GM23338 (cell line): ENCODE data around the gene PAX6. TPM values are rescaled to one million over a fixed set of nuclear protein-coding genes. Genes with fewer than 3 reads are reported as not detected.

Source experiments
- ATAC-seq: fragments of 200-7000 bp; cut with Tn5 transposase; 3 replicates; pipeline ENCODE4 v1.9.1; 2020
- DNase-seq: peaks from one replicate; pipeline ENCODE4 v3.0.0-alpha.2; 2015; ENCODE audit warnings: low spot score
- H2AFZ ChIP-seq: fragments of 200-600 bp; sonication (generic); 2 replicates; pipeline ENCODE4 v1.8.0; 2016; ENCODE audit warnings: antibody characterized with exemption, mild to moderate bottlenecking, moderate library complexity
- H3F3A ChIP-seq: fragments of 200-600 bp; sonication (generic); replicated peaks from 2 replicates; pipeline ENCODE4 v1.8.0; 2017; ENCODE audit warnings: antibody characterized with exemption, mixed run types, low read depth
- H3K27ac ChIP-seq: fragments of 200-600 bp; sonication (generic); 2 replicates; pipeline ENCODE4 v1.6.1; 2016; ENCODE audit warnings: low read depth
- H3K27me3 ChIP-seq: fragments of 200-600 bp; sonication (generic); 2 replicates; pipeline ENCODE4 v1.8.0; 2016; ENCODE audit warnings: mild to moderate bottlenecking, mixed run types, moderate library complexity; ENCODE audit not compliant: insufficient read depth
- H3K36me3 ChIP-seq: fragments of 200-600 bp; sonication (generic); 2 replicates; pipeline ENCODE4 v1.8.0; 2016; ENCODE audit warnings: mild to moderate bottlenecking; ENCODE audit not compliant: insufficient read depth
- H3K4me1 ChIP-seq: fragments of 200-600 bp; sonication (generic); 2 replicates; pipeline ENCODE4 v1.8.0; 2016; ENCODE audit warnings: mild to moderate bottlenecking, moderate library complexity; ENCODE audit not compliant: insufficient read depth
- H3K4me2 ChIP-seq: fragments of 200-600 bp; sonication (generic); 2 replicates; pipeline ENCODE4 v1.7.1; 2017; ENCODE audit warnings: mixed run types
- H3K4me3 ChIP-seq: fragments of 200-600 bp; sonication (generic); 2 replicates; pipeline ENCODE4 v1.6.1; 2016; ENCODE audit warnings: mixed run types
- H3K79me2 ChIP-seq: fragments of 200-600 bp; sonication (generic); replicated peaks from 2 replicates; pipeline ENCODE4 v1.8.0; 2017; ENCODE audit warnings: mild to moderate bottlenecking; ENCODE audit not compliant: insufficient read depth
- H3K9me2 ChIP-seq: fragments of 200-600 bp; sonication (generic); 2 replicates; pipeline ENCODE4 v1.8.0; 2017; ENCODE audit not compliant: insufficient read depth
- H4K20me1 ChIP-seq: fragments of 200-600 bp; sonication (generic); replicated peaks from 2 replicates; pipeline ENCODE4 v1.8.0; 2017; ENCODE audit warnings: mild to moderate bottlenecking; ENCODE audit not compliant: insufficient read depth
- H3K27ac Mint-ChIP-seq: 2 replicates; pipeline ENCODE4 v1.8.0; 2020; ENCODE audit warnings: inconsistent platforms, mild to moderate bottlenecking, moderate library complexity, mixed read lengths
- H3K27me3 Mint-ChIP-seq: 3 replicates; pipeline ENCODE4 v1.8.0; 2022; ENCODE audit warnings: low read depth, mild to moderate bottlenecking, moderate library complexity, mixed read lengths, inconsistent platforms; ENCODE audit not compliant: insufficient read depth, poor library complexity
- H3K36me3 Mint-ChIP-seq: 3 replicates; pipeline ENCODE4 v1.8.0; 2021; ENCODE audit warnings: low read depth, mild to moderate bottlenecking, inconsistent platforms, moderate library complexity, mixed read lengths
- H3K4me1 Mint-ChIP-seq: 3 replicates; pipeline ENCODE4 v1.8.0; 2020; ENCODE audit warnings: mild to moderate bottlenecking, inconsistent platforms, mixed read lengths
- H3K4me3 Mint-ChIP-seq: 3 replicates; pipeline ENCODE4 v1.8.0; 2021; ENCODE audit warnings: moderate library complexity, mild to moderate bottlenecking, inconsistent platforms, mixed read lengths
- H3K9me3 Mint-ChIP-seq: 3 replicates; pipeline ENCODE4 v1.8.0; 2020; ENCODE audit warnings: moderate library complexity, mild to moderate bottlenecking, inconsistent platforms, mixed read lengths
- CREB1 ChIP-seq: fragments of 250-450 bp; sonication (Bioruptor Pico); IDR thresholded peaks from 2 replicates; pipeline ENCODE4 v1.5.0; 2020; ENCODE audit warnings: low read depth, mild to moderate bottlenecking, moderate library complexity
- EZH2 ChIP-seq: fragments of 200-600 bp; sonication (generic); IDR thresholded peaks from one replicate; pipeline ENCODE4 v1.8.0; 2017; ENCODE audit warnings: antibody characterized with exemption, mild to moderate bottlenecking, low read depth; ENCODE audit not compliant: unreplicated experiment
- EZH2phosphoT487 ChIP-seq: fragments of 200-600 bp; sonication (generic); IDR thresholded peaks from one replicate; pipeline ENCODE4 v1.8.1; 2018; ENCODE audit warnings: antibody characterized with exemption; ENCODE audit not compliant: unreplicated experiment
- JUNB ChIP-seq: IDR thresholded peaks from one replicate; pipeline ENCODE4 v1.6.1; 2016; ENCODE audit warnings: antibody characterized with exemption; ENCODE audit not compliant: unreplicated experiment
- POLR2AphosphoS5 ChIP-seq: IDR thresholded peaks from 2 replicates; pipeline ENCODE4 v1.6.1; 2016; ENCODE audit warnings: antibody characterized with exemption, low read depth
- ZNF331 ChIP-seq: fragments of 250-450 bp; sonication (Bioruptor Pico); IDR thresholded peaks from 2 replicates; pipeline ENCODE4 v1.5.0; 2020; ENCODE audit warnings: low read depth, mild to moderate bottlenecking, moderate library complexity
- polyA plus RNA-seq: library from polyadenylated mRNA; unstranded; fragments of >200 nt; fragmentation: Nextera tagmentation; extraction: Ambion mirVana; gene quantifications from 2 replicates; pipeline ENCODE4 v1.2.1, GENCODE V29; 2016
- total RNA-seq: library from RNA; depleted of rRNA; stranded (reverse); fragments of >200 nt; shearing (Covaris generic); gene quantifications from 2 replicates; pipeline ENCODE4 v1.2.3, GENCODE V29; 2014
- TF ChIP-seq, protein P1 (sequence below): fragments of 250-450 bp; sonication (Bioruptor Pico); IDR thresholded peaks from 2 replicates; pipeline ENCODE4 v1.5.0; 2020; ENCODE audit warnings: mild to moderate bottlenecking, moderate library complexity
- TF ChIP-seq, protein P2 (sequence below), 2 experiments: fragments of 200-600 bp in 1 of 2; sonication (generic) in 1 of 2; conservative IDR thresholded peaks; 2 replicates each; pipeline versions ENCODE4 v1.5.1 to v1.6.1; 2016 to 2017; ENCODE audit warnings: antibody characterized with exemption in 2 of 2, low read depth in 2 of 2, mild to moderate bottlenecking in 2 of 2, moderate library complexity in 1 of 2
- TF ChIP-seq, protein P3 (sequence below): IDR thresholded peaks from 2 replicates; pipeline ENCODE4 v1.6.1; 2016; ENCODE audit warnings: antibody characterized with exemption

The PAX6 gene
- total and polyA plus RNA-seq, 2 experiments from 2014 or later, result 0.17 to 0.45 TPM

DNA sequence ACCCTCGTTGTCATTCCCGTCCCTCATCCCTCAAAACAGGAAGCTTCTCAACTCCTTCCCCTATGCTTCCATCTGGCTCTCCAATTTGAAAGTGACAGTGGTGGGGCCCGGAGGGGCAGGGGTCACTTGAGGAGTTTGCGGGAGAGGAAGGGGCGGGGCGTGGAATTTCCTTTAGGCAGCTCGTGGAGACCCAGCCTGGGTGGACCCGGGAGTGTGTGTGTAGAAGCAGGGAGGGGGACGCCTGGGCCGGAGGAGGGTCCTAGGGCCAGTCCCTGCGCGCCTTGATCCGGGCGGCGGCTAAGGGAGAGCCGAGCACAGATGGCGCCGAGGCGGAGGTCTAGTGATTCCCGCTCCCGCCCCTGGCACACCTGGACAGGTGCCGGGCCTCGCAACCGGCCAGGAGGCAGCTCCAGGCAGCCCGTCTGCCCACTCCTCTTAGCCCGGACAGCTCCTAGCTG, 7.8 kb upstream of the PAX6 start:
- Histone ChIP-seq H3K4me1 (peaks cover 86% of the 10 kb centered on the region), H3K36me3 (no peaks in the 10 kb centered on the region), H3K9me2 (no peaks in the 10 kb centered on the region), H3F3A (peaks cover 54% of the 10 kb centered on the region), H4K20me1 (no peaks in the 10 kb centered on the region), H3K4me2 (peak overlapping the region; percentile 74), H3K27ac (no peak overlapping the region), H3K79me2 (no peaks in the 10 kb centered on the region), H2AFZ (no peak overlapping the region), H3K27me3 (peaks cover 98% of the 10 kb centered on the region), H3K4me3 (peak overlapping the region; percentile 71)
- Mint-ChIP-seq H3K36me3 (no peaks in the 10 kb centered on the region), H3K27me3 (peaks cover 99% of the 10 kb centered on the region), H3K4me3 (peak overlapping the region; percentile 74), H3K4me1 (peaks cover 59% of the 10 kb centered on the region), H3K9me3 (peaks cover 4% of the 10 kb centered on the region; the same call in 2 of the 3 replicates), H3K27ac (no peak overlapping the region)
- ATAC-seq (peak; percentile 3), DNase-seq (peak; percentile 66)
- TF ChIP-seq, protein P1, sequence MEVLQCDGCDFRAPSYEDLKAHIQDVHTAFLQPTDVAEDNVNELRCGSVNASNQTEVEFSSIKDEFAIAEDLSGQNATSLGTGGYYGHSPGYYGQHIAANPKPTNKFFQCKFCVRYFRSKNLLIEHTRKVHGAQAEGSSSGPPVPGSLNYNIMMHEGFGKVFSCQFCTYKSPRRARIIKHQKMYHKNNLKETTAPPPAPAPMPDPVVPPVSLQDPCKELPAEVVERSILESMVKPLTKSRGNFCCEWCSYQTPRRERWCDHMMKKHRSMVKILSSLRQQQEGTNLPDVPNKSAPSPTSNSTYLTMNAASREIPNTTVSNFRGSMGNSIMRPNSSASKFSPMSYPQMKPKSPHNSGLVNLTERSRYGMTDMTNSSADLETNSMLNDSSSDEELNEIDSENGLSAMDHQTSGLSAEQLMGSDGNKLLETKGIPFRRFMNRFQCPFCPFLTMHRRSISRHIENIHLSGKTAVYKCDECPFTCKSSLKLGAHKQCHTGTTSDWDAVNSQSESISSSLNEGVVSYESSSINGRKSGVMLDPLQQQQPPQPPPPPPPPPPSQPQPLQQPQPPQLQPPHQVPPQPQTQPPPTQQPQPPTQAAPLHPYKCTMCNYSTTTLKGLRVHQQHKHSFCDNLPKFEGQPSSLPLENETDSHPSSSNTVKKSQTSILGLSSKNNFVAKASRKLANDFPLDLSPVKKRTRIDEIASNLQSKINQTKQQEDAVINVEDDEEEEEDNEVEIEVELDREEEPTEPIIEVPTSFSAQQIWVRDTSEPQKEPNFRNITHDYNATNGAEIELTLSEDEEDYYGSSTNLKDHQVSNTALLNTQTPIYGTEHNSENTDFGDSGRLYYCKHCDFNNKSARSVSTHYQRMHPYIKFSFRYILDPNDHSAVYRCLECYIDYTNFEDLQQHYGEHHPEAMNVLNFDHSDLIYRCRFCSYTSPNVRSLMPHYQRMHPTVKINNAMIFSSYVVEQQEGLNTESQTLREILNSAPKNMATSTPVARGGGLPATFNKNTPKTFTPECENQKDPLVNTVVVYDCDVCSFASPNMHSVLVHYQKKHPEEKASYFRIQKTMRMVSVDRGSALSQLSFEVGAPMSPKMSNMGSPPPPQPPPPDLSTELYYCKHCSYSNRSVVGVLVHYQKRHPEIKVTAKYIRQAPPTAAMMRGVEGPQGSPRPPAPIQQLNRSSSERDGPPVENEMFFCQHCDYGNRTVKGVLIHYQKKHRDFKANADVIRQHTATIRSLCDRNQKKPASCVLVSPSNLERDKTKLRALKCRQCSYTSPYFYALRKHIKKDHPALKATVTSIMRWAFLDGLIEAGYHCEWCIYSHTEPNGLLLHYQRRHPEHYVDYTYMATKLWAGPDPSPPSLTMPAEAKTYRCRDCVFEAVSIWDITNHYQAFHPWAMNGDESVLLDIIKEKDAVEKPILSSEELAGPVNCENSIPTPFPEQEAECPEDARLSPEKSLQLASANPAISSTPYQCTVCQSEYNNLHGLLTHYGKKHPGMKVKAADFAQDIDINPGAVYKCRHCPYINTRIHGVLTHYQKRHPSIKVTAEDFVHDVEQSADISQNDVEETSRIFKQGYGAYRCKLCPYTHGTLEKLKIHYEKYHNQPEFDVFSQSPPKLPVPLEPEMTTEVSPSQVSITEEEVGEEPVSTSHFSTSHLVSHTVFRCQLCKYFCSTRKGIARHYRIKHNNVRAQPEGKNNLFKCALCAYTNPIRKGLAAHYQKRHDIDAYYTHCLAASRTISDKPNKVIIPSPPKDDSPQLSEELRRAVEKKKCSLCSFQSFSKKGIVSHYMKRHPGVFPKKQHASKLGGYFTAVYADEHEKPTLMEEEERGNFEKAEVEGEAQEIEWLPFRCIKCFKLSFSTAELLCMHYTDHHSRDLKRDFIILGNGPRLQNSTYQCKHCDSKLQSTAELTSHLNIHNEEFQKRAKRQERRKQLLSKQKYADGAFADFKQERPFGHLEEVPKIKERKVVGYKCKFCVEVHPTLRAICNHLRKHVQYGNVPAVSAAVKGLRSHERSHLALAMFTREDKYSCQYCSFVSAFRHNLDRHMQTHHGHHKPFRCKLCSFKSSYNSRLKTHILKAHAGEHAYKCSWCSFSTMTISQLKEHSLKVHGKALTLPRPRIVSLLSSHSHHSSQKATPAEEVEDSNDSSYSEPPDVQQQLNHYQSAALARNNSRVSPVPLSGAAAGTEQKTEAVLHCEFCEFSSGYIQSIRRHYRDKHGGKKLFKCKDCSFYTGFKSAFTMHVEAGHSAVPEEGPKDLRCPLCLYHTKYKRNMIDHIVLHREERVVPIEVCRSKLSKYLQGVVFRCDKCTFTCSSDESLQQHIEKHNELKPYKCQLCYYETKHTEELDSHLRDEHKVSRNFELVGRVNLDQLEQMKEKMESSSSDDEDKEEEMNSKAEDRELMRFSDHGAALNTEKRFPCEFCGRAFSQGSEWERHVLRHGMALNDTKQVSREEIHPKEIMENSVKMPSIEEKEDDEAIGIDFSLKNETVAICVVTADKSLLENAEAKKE (CRISPR knock-in tag), result no peak
- TF ChIP-seq EZH2 (peak; percentile 89), ZNF331 (CRISPR knock-in tag) (no peak), CREB1 (CRISPR knock-in tag) (no peak), JUNB (no peak)

DNA sequence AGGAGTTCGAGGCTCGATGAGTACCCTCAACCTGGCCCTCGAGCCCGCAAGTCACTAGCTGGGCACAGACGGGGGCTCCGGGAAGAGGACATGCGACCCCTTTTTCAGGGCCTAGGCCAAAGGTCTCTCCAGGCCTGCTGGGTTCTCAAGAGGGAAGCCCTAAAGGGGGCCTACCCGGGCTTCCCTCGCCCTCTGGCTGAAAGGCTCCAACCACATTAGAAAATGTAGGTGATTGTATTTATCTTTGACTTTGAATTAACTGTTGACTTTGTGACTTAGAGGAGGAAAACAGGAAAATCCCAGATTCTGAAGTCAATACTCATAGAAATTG, 7.3 kb upstream of the PAX6 start:
- H3K4me2 ChIP-seq, result peak overlapping the region; percentile 74
- peaks cover 99% of the 10 kb centered on the region for H3K27me3 Mint-ChIP-seq
- H3K79me2 ChIP-seq, result no peaks in the 10 kb centered on the region
- no peaks in the 10 kb centered on the region for H3K36me3 Mint-ChIP-seq
- DNase-seq, result no peak
- H3F3A ChIP-seq, result peaks cover 54% of the 10 kb centered on the region
- peaks cover 60% of the 10 kb centered on the region for H3K4me1 Mint-ChIP-seq
- no peak overlapping the region for H3K27ac ChIP-seq
- peak overlapping the region; percentile 74 for H3K4me3 Mint-ChIP-seq
- no peak overlapping the region for H3K27ac Mint-ChIP-seq
- H3K4me1 ChIP-seq, result peaks cover 85% of the 10 kb centered on the region
- H3K4me3 ChIP-seq, result peak overlapping the region; percentile 71
- H3K9me2 ChIP-seq, result no peaks in the 10 kb centered on the region
- no peaks in the 10 kb centered on the region for H3K36me3 ChIP-seq
- H4K20me1 ChIP-seq, result no peaks in the 10 kb centered on the region
- H3K9me3 Mint-ChIP-seq, result peaks cover 4% of the 10 kb centered on the region; the same call in 2 of the 3 replicates
- ATAC-seq, result no peak
- peak overlapping the region; percentile 93 for H2AFZ ChIP-seq
- peaks cover 100% of the 10 kb centered on the region for H3K27me3 ChIP-seq
- TF ChIP-seq EZH2phosphoT487, result no peak
- no peak for TF ChIP-seq CREB1 (CRISPR knock-in tag)
- TF ChIP-seq EZH2, result no peak
- TF ChIP-seq ZNF331 (CRISPR knock-in tag), result no peak
- TF ChIP-seq, protein P2, sequence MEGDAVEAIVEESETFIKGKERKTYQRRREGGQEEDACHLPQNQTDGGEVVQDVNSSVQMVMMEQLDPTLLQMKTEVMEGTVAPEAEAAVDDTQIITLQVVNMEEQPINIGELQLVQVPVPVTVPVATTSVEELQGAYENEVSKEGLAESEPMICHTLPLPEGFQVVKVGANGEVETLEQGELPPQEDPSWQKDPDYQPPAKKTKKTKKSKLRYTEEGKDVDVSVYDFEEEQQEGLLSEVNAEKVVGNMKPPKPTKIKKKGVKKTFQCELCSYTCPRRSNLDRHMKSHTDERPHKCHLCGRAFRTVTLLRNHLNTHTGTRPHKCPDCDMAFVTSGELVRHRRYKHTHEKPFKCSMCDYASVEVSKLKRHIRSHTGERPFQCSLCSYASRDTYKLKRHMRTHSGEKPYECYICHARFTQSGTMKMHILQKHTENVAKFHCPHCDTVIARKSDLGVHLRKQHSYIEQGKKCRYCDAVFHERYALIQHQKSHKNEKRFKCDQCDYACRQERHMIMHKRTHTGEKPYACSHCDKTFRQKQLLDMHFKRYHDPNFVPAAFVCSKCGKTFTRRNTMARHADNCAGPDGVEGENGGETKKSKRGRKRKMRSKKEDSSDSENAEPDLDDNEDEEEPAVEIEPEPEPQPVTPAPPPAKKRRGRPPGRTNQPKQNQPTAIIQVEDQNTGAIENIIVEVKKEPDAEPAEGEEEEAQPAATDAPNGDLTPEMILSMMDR (conservative IDR thresholded peaks at IDR 0.05; ENCODE audit: low read depth in 2 of 2), result no peak
- TF ChIP-seq, protein P3, sequence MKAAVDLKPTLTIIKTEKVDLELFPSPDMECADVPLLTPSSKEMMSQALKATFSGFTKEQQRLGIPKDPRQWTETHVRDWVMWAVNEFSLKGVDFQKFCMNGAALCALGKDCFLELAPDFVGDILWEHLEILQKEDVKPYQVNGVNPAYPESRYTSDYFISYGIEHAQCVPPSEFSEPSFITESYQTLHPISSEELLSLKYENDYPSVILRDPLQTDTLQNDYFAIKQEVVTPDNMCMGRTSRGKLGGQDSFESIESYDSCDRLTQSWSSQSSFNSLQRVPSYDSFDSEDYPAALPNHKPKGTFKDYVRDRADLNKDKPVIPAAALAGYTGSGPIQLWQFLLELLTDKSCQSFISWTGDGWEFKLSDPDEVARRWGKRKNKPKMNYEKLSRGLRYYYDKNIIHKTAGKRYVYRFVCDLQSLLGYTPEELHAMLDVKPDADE, result no peak
- TF ChIP-seq POLR2AphosphoS5, result no peak
